ENCODE results near the gene NPHS1. TPM values are rescaled to one million over a fixed set of nuclear protein-coding genes. Genes with fewer than 3 reads are reported as not detected.

Gene NPHS1
- polyA plus RNA-seq, 1 experiment, result not detected

- Histone ChIP-seq H3K4me3 (ENCODE audit: low read depth, low read length) (no peak overlapping the region), H3K27ac (ENCODE audit: low read depth, low read length) (no peak overlapping the region), H3K27me3 (ENCODE audit: control insufficient read depth, insufficient read depth, low read length) (no peaks in the 10 kb centered on the region), H3K9me3 (ENCODE audit: control insufficient read depth, insufficient read depth, low read length) (no peaks in the 10 kb centered on the region; the same call in 1 of the 2 replicates)
- TF ChIP-seq CTCF (IDR thresholded peaks at IDR 0.05; ENCODE audit: low read depth, low read length), result no peak
- DNase-seq (ENCODE audit: low read depth, low spot score), result no peak
- POLR2A ChIA-PET, result no interaction called here
- CTCF ChIA-PET, result interaction anchor here (1.4 kb wide), 2 partner anchors 46 to 47 kb away, joined by 3 to 5 read pairs; no protein-coding TSS in a partner anchor
Observed at GRCh38 chr19:35885225-35885738, 33.0 kb upstream of the NPHS1 start.

GRCh38 chr19:35883882-35884281 lies 31.6 kb upstream of the NPHS1 start:
- H3K27me3 ChIP-seq (ENCODE audit: control insufficient read depth, insufficient read depth, low read length), result no peaks in the 10 kb centered on the region
- DNase-seq (ENCODE audit: low read depth, low spot score), result no peak
- ChIA-PET CTCF (interaction anchor here (0.6 to 4.1 kb wide), 5 partner anchors 9 to 257 kb away, joined by 3 to 66 read pairs (median 5); no protein-coding TSS in a partner anchor), POLR2A (interaction anchor here (0.6 to 1.0 kb wide), 4 partner anchors 13 to 48 kb away, joined by 3 to 5 read pairs (median 4); no protein-coding TSS in a partner anchor)
- H3K9me3 ChIP-seq (ENCODE audit: control insufficient read depth, insufficient read depth, low read length), result no peaks in the 10 kb centered on the region
- H3K4me3 ChIP-seq (ENCODE audit: low read depth, low read length), result no peak overlapping the region
- no peak overlapping the region for H3K27ac ChIP-seq (ENCODE audit: low read depth, low read length)
- no peak for TF ChIP-seq CTCF (IDR thresholded peaks at IDR 0.05; ENCODE audit: low read depth, low read length)

GRCh38 chr19:35882114-35882832 lies 30.0 kb upstream of the NPHS1 start:
- ChIA-PET POLR2A (no interaction called here), CTCF (interaction anchor here (0.8 to 4.1 kb wide), 9 partner anchors 9 to 132 kb away, joined by 3 to 66 read pairs (median 4); partner anchors contain the start of gene ALKBH6)
- Histone ChIP-seq H3K4me3 (ENCODE audit: low read depth, low read length) (no peak overlapping the region), H3K27me3 (ENCODE audit: control insufficient read depth, insufficient read depth, low read length) (no peaks in the 10 kb centered on the region), H3K27ac (ENCODE audit: low read depth, low read length) (no peak overlapping the region), H3K9me3 (ENCODE audit: control insufficient read depth, insufficient read depth, low read length) (no peaks in the 10 kb centered on the region)
- TF ChIP-seq CTCF (IDR thresholded peaks at IDR 0.05; ENCODE audit: low read depth, low read length), result peak; percentile 66
- DNase-seq (ENCODE audit: low read depth, low spot score), result peak; percentile 61

- TF ChIP-seq CTCF (IDR thresholded peaks at IDR 0.05; ENCODE audit: low read depth, low read length), result no peak
- CTCF ChIA-PET, result no interaction called here
- peak; percentile 63 for DNase-seq (ENCODE audit: low read depth, low spot score)
- Histone ChIP-seq H3K9me3 (ENCODE audit: control insufficient read depth, insufficient read depth, low read length) (no peaks in the 10 kb centered on the region), H3K4me3 (ENCODE audit: low read depth, low read length) (no peak overlapping the region), H3K27ac (ENCODE audit: low read depth, low read length) (no peak overlapping the region), H3K27me3 (ENCODE audit: control insufficient read depth, insufficient read depth, low read length) (no peaks in the 10 kb centered on the region)
- POLR2A ChIA-PET, result interaction anchor here (0.6 to 1.0 kb wide), 4 partner anchors 10 to 57 kb away, joined by 3 to 4 read pairs (median 3); no protein-coding TSS in a partner anchor
Observed at GRCh38 chr19:35879770-35880317, 27.5 kb upstream of the NPHS1 start.

- ChIA-PET POLR2A (interaction anchor here (0.6 to 1.0 kb wide), 3 partner anchors 9 to 58 kb away, joined by 3 to 4 read pairs (median 3); no protein-coding TSS in a partner anchor), CTCF (no interaction called here)
- H3K9me3 ChIP-seq (ENCODE audit: control insufficient read depth, insufficient read depth, low read length), result no peaks in the 10 kb centered on the region
- no peaks in the 10 kb centered on the region for H3K27me3 ChIP-seq (ENCODE audit: control insufficient read depth, insufficient read depth, low read length)
- no peak for TF ChIP-seq CTCF (IDR thresholded peaks at IDR 0.05; ENCODE audit: low read depth, low read length)
- H3K4me3 ChIP-seq (ENCODE audit: low read depth, low read length), result no peak overlapping the region
- no peak for DNase-seq (ENCODE audit: low read depth, low spot score)
- no peak overlapping the region for H3K27ac ChIP-seq (ENCODE audit: low read depth, low read length)
Observed at GRCh38 chr19:35879068-35879467, 26.8 kb upstream of the NPHS1 start.
